ENCODE measurements around the gene KIF26B. TPM values are rescaled to one million over a fixed set of nuclear protein-coding genes. Genes with fewer than 3 reads are reported as not detected.

KIF26B gene
- total RNA-seq, 1 experiment from 2014 or later = 1.2 TPM

DNA sequence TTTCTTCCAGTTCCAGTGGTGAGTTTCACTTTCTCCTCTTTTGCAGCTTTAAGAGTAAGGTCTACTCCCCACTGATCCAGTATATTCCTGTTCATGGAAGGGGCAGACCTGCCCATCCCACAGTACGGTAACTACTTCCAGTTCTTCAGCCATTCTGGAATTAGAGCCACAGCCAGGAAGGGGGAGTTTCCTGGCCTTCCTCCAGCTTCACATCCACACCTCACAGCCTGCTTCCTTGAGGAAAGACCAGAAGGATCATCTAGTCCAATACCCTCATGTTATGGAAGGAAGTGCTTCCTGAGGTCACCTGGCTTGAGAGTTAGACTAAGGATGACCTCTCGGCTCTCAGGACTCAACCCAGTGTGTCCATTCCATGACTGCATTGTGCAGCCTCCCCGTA, 597.8 kb downstream of the KIF26B start:
- H3K9me3 Mint-ChIP-seq = peaks cover 22% of the 10 kb centered on the region
- DNase-seq (ENCODE audit: low spot score) (no peak), ATAC-seq (no peak)
- H3K27ac Mint-ChIP-seq = no peak overlapping the region
- ChIA-PET POLR2A (no interaction called here), CTCF (no interaction called here)
- no peaks in the 10 kb centered on the region for H3K27me3 Mint-ChIP-seq (ENCODE audit: low read depth)
- TF ChIP-seq, protein P1, sequence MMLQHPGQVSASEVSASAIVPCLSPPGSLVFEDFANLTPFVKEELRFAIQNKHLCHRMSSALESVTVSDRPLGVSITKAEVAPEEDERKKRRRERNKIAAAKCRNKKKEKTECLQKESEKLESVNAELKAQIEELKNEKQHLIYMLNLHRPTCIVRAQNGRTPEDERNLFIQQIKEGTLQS (CRISPR knock-in tag; conservative IDR thresholded peaks at IDR 0.05) = no peak
- TF ChIP-seq, protein P2, sequence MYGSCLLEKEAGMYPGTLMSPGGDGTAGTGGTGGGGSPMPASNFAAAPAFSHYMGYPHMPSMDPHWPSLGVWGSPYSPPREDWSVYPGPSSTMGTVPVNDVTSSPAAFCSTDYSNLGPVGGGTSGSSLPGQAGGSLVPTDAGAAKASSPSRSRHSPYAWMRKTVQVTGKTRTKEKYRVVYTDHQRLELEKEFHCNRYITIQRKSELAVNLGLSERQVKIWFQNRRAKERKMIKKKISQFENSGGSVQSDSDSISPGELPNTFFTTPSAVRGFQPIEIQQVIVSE (CRISPR knock-in tag; IDR thresholded peaks at IDR 0.05; ENCODE audit: borderline replicate concordance) = no peak
- TF ChIP-seq ZNF416 (CRISPR knock-in tag; IDR thresholded peaks at IDR 0.05) = no peak
- TF ChIP-seq NR2C2 (CRISPR knock-in tag; IDR thresholded peaks at IDR 0.05) = no peak
- TF ChIP-seq, protein P3, sequence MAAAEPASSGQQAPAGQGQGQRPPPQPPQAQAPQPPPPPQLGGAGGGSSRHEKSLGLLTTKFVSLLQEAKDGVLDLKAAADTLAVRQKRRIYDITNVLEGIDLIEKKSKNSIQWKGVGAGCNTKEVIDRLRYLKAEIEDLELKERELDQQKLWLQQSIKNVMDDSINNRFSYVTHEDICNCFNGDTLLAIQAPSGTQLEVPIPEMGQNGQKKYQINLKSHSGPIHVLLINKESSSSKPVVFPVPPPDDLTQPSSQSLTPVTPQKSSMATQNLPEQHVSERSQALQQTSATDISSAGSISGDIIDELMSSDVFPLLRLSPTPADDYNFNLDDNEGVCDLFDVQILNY (CRISPR knock-in tag; IDR thresholded peaks at IDR 0.05) = no peak
- peaks cover 7% of the 10 kb centered on the region for H3K36me3 Mint-ChIP-seq
- peaks cover 32% of the 10 kb centered on the region for H3K4me1 Mint-ChIP-seq
- H3K4me3 Mint-ChIP-seq = no peak overlapping the region

DNA sequence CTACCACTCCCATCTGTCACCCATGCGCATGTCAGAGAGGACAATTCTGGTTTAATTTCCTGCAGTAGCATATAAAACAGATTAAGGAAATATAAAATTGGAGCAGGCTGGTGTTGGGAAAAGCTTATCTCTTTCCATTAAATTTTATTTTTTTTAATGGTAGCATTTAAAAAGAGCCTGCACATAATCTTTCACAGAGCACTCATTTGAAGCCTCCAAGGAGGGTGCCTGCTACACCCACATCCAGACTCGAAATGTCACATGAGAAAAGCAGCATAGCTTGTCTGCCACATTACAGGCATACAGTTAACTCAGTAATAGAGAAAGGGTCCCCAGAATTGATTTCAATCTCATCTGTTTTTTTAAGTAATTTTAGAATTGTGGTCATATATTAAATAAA, 599.0 kb downstream of the KIF26B start:
- Mint-ChIP-seq H3K4me3 (no peak overlapping the region), H3K27me3 (ENCODE audit: low read depth) (no peaks in the 10 kb centered on the region), H3K4me1 (peaks cover 32% of the 10 kb centered on the region), H3K27ac (no peak overlapping the region), H3K36me3 (peaks cover 7% of the 10 kb centered on the region), H3K9me3 (peaks cover 24% of the 10 kb centered on the region)
- ChIA-PET POLR2A (interaction anchor here (0.6 kb wide), 1 partner anchor 33 kb away, joined by 3 read pairs; no protein-coding TSS in a partner anchor), CTCF (interaction anchor here (1.0 to 1.2 kb wide), 2 partner anchors 32 to 85 kb away, joined by 3 read pairs; no protein-coding TSS in a partner anchor)
- no peak for ATAC-seq
- DNase-seq (ENCODE audit: low spot score) = no peak
- TF ChIP-seq HMGA2 (CRISPR knock-in tag; IDR thresholded peaks at IDR 0.05) (no peak), ELF4 (CRISPR knock-in tag; IDR thresholded peaks at IDR 0.05; ENCODE audit: low read depth) (no peak), CREB1 (CRISPR knock-in tag; IDR thresholded peaks at IDR 0.05) (no peak)
- TF ChIP-seq, protein P4, sequence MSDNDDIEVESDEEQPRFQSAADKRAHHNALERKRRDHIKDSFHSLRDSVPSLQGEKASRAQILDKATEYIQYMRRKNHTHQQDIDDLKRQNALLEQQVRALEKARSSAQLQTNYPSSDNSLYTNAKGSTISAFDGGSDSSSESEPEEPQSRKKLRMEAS (CRISPR knock-in tag; IDR thresholded peaks at IDR 0.05) = no peak
- TF ChIP-seq, protein P5, sequence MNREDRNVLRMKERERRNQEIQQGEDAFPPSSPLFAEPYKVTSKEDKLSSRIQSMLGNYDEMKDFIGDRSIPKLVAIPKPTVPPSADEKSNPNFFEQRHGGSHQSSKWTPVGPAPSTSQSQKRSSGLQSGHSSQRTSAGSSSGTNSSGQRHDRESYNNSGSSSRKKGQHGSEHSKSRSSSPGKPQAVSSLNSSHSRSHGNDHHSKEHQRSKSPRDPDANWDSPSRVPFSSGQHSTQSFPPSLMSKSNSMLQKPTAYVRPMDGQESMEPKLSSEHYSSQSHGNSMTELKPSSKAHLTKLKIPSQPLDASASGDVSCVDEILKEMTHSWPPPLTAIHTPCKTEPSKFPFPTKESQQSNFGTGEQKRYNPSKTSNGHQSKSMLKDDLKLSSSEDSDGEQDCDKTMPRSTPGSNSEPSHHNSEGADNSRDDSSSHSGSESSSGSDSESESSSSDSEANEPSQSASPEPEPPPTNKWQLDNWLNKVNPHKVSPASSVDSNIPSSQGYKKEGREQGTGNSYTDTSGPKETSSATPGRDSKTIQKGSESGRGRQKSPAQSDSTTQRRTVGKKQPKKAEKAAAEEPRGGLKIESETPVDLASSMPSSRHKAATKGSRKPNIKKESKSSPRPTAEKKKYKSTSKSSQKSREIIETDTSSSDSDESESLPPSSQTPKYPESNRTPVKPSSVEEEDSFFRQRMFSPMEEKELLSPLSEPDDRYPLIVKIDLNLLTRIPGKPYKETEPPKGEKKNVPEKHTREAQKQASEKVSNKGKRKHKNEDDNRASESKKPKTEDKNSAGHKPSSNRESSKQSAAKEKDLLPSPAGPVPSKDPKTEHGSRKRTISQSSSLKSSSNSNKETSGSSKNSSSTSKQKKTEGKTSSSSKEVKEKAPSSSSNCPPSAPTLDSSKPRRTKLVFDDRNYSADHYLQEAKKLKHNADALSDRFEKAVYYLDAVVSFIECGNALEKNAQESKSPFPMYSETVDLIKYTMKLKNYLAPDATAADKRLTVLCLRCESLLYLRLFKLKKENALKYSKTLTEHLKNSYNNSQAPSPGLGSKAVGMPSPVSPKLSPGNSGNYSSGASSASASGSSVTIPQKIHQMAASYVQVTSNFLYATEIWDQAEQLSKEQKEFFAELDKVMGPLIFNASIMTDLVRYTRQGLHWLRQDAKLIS (CRISPR knock-in tag; IDR thresholded peaks at IDR 0.05; ENCODE audit: borderline replicate concordance) = no peak
- TF ChIP-seq, protein P6, sequence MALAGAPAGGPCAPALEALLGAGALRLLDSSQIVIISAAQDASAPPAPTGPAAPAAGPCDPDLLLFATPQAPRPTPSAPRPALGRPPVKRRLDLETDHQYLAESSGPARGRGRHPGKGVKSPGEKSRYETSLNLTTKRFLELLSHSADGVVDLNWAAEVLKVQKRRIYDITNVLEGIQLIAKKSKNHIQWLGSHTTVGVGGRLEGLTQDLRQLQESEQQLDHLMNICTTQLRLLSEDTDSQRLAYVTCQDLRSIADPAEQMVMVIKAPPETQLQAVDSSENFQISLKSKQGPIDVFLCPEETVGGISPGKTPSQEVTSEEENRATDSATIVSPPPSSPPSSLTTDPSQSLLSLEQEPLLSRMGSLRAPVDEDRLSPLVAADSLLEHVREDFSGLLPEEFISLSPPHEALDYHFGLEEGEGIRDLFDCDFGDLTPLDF (CRISPR knock-in tag; IDR thresholded peaks at IDR 0.05) = no peak
- TF ChIP-seq, protein P7, sequence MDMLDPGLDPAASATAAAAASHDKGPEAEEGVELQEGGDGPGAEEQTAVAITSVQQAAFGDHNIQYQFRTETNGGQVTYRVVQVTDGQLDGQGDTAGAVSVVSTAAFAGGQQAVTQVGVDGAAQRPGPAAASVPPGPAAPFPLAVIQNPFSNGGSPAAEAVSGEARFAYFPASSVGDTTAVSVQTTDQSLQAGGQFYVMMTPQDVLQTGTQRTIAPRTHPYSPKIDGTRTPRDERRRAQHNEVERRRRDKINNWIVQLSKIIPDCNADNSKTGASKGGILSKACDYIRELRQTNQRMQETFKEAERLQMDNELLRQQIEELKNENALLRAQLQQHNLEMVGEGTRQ (CRISPR knock-in tag; IDR thresholded peaks at IDR 0.05) = no peak
- TF ChIP-seq, protein P8, sequence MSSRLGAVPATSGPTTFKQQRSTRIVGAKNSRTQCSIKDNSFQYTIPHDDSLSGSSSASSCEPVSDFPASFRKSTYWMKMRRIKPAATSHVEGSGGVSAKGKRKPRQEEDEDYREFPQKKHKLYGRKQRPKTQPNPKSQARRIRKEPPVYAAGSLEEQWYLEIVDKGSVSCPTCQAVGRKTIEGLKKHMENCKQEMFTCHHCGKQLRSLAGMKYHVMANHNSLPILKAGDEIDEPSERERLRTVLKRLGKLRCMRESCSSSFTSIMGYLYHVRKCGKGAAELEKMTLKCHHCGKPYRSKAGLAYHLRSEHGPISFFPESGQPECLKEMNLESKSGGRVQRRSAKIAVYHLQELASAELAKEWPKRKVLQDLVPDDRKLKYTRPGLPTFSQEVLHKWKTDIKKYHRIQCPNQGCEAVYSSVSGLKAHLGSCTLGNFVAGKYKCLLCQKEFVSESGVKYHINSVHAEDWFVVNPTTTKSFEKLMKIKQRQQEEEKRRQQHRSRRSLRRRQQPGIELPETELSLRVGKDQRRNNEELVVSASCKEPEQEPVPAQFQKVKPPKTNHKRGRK (CRISPR knock-in tag; IDR thresholded peaks at IDR 0.05; ENCODE audit: borderline replicate concordance) = no peak
